ENCODE measurements around the gene ZNF783.
"Not testable (repeated sequence)": the region's sequence is repeated elsewhere in the genome, so short reads cannot be mapped to it uniquely, and the experiment has no call there.

The ZNF783 gene

GRCh38 chr7:149228831-149229471 is 33.0 kb upstream of the ZNF783 start:
- H3K4me3 ChIP-seq (ENCODE audit: low read length), result no peak overlapping the region
- no peak for TF ChIP-seq ZNF274 (IDR thresholded peaks at IDR 0.05; ENCODE audit: low read depth, low read length)

- no peak overlapping the region for H3K4me3 ChIP-seq (ENCODE audit: low read length)
- TF ChIP-seq ZNF274 (IDR thresholded peaks at IDR 0.05; ENCODE audit: low read depth, low read length), result no peak
These were observed 32.5 kb upstream of the ZNF783 start for GRCh38 chr7:149229526-149229925.

DNA sequence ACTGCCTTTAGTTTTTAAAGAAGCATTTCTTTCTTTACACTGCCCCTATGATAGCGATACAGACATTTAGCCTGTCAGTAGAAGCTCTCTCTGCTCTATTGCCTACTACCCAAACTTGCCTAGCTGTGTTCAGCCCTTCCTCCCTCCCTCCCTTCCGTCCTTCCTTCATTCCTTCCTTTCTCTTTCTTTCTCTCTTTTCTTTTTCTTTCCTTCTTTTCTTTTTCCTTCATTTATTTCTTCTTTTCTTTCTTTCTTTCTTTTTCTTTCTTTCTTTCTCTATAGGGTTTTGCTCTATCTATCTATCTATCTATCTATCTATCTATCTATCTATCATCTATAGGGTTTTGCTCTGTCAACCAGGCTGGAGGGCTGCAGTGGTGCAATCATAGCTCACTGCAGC is 29.6 kb upstream of the ZNF783 start:
- no peak overlapping the region for H3K4me3 ChIP-seq (ENCODE audit: low read length)
- TF ChIP-seq ZNF274 (IDR thresholded peaks at IDR 0.05; ENCODE audit: low read depth, low read length), result no peak

DNA sequence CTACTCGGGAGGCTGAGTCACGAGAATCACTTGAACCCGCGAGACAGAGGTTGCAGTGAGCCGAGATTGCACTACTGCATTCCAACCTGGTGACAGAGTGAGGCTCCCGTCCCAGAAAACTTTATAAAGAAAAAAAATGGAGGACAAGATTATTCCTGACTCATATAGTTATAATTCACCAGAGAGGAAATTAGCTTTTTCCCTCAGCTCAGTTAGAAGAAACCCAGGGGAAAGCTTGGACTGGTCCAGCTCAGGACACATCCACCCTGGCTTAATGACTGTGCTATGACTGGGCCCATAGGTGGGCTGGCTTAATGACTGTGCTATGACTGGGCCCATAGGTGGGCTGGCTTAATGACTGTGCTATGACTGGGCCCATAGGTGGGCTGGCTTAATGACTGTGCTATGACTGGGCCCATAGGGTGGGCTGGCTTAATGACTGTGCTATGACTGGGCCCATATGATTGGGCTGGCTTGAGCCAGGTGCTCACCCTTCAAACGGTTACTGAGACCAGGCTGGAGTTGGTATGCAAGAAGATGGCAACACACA is 28.3 kb upstream of the ZNF783 start:
- not testable (repeated sequence) for H3K4me3 ChIP-seq (ENCODE audit: low read length)

DNA sequence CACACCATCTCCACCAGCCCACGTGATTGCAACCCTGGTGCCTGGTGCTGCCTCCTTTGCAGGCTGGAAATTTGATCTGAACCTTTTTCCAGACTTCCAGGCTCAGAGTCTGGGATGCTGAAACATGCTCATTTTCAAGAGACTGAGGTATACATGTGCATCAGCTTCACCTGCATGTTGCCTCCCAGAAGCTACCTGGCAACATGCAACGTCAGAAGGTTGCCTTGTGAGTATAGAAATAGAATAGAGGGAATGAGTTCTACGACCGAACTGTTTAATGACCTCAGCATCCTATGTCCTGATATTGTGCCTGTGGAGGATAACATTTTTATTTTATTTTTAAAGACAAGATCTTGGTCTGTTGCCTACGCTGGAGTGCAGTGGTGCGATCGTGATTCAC is 24.5 kb upstream of the ZNF783 start:
- no peak overlapping the region for H3K4me3 ChIP-seq (ENCODE audit: low read length)
- TF ChIP-seq ZNF274 (IDR thresholded peaks at IDR 0.05; ENCODE audit: low read depth, low read length), result no peak

DNA sequence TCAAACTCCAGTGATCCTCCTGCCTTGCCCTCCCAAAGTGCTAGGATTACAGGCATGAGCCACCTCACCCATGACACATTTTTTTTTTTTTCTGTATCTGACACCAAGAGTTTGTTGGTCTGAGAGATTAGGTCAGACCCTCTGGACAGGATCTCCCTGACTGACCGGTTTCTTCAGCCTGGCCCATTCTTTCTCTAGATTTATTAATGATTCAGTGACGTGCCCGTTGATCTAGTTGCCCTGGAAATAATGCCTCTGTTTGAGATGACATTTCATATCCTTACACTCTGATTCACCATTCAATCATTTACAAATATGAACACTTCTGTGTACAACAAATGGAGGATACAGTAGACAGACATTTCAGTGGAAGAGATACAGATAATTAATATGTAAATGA is 23.9 kb upstream of the ZNF783 start:
- no peak for TF ChIP-seq ZNF274 (IDR thresholded peaks at IDR 0.05; ENCODE audit: low read depth, low read length)
- no peak overlapping the region for H3K4me3 ChIP-seq (ENCODE audit: low read length)

DNA sequence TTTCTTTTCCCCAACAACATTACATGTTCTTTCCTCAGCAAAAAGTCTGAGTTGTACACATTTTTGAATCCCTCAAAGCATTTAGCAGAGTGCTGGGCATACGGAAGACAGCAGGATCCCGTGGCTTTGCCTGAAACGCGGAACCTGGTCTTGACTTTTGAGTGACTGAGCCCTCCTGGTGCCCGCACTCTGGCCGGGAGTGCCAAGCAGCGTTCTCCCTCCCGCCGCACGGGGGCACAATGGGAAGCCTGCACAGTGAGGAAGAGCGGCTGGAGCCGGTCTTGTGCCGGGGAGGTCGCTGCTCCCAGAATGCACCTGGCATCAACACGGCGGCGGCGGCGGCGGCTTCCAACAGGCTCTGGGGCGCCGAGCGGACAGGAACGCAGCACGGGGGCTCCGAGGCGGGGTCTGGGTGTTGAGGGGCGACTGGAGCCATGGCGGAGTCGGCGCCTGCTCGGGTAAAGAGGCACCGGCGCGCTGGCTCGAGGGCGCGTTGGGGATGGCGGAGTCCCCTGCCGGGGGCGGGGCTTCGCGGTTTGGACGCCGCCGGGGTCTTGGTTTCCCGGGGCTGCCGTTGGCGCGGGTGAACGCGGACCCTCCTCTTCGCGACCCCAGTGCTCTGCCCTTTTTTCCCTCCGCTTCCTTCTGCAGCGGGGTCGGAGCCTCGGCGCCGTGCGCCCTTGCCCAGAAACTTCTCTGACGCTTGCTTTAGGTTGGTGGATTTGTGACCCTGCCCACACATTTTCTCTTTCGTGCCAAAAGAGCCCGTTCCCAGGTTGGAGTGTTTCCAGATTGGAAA is 22.5 kb upstream of the ZNF783 start, which contains the start of gene ZNF212:
Gene ZNF212 (plus strand): TSS at position 307 of the 799 bp plus-strand sequence. CDS start 128 bp downstream, at position 435.
- H3K4me3 ChIP-seq (ENCODE audit: low read length), result peak within 1 kb of the TSS; percentile 86
- no peak for TF ChIP-seq ZNF274 (IDR thresholded peaks at IDR 0.05; ENCODE audit: low read depth, low read length)

DNA sequence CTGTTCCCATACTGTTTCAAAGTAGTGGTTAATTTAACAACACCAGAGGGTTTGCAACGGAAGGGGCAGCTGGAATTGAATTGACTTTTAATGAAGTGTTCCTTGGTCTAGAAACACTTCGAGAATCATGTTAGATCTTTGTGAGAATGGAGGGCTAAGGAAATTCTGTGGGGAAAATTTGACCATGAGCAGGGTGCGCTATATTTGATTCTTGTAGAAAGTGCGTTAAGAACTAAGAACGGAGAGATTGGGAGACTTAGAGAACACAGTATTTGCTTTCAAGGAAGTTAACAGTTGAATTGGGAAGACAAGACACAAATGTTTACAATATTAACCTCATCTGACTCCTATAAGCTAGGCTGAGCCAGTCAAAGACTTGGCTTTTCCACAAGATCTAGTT is 21.4 kb upstream of the ZNF783 start:
- no peak for TF ChIP-seq ZNF274 (IDR thresholded peaks at IDR 0.05; ENCODE audit: low read depth, low read length)

GRCh38 chr7:149241696-149242095 is 20.3 kb upstream of the ZNF783 start:
- no peak overlapping the region for H3K4me3 ChIP-seq (ENCODE audit: low read length)
- TF ChIP-seq ZNF274 (IDR thresholded peaks at IDR 0.05; ENCODE audit: low read depth, low read length), result no peak

More for the DNA sequence above, 21.4 kb upstream of the ZNF783 start:
- peak overlapping the region; percentile 86 for H3K4me3 ChIP-seq (ENCODE audit: low read length)

- H3K4me3 ChIP-seq (ENCODE audit: low read length), result no peak overlapping the region
- TF ChIP-seq ZNF274 (IDR thresholded peaks at IDR 0.05; ENCODE audit: low read depth, low read length), result no peak
These were observed 16.8 kb upstream of the ZNF783 start for GRCh38 chr7:149245244-149245643.

GRCh38 chr7:149245744-149246143 is 16.3 kb upstream of the ZNF783 start:
- no peak overlapping the region for H3K4me3 ChIP-seq (ENCODE audit: low read length)
- TF ChIP-seq ZNF274 (IDR thresholded peaks at IDR 0.05; ENCODE audit: low read depth, low read length), result no peak

- no peak for TF ChIP-seq ZNF274 (IDR thresholded peaks at IDR 0.05; ENCODE audit: low read depth, low read length)
- H3K4me3 ChIP-seq (ENCODE audit: low read length), result no peak overlapping the region
These were observed 13.2 kb upstream of the ZNF783 start for GRCh38 chr7:149248777-149249176.

DNA sequence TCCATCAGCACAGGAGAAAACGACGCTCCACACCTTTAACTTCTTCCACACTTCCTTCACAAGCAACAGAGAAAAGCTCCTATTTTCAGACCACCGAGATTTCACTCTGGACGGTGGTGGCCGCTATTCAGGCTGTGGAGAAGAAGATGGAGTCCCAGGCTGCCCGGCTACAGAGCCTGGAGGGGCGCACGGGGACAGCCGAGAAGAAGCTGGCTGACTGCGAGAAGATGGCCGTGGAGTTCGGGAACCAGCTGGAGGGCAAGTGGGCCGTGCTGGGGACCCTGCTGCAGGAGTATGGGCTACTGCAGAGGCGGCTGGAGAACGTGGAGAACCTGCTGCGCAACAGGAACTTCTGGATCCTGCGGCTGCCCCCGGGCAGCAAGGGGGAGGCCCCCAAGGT is 11.8 kb upstream of the ZNF783 start:
- H3K4me3 ChIP-seq (ENCODE audit: low read length), result not testable (repeated sequence)

DNA sequence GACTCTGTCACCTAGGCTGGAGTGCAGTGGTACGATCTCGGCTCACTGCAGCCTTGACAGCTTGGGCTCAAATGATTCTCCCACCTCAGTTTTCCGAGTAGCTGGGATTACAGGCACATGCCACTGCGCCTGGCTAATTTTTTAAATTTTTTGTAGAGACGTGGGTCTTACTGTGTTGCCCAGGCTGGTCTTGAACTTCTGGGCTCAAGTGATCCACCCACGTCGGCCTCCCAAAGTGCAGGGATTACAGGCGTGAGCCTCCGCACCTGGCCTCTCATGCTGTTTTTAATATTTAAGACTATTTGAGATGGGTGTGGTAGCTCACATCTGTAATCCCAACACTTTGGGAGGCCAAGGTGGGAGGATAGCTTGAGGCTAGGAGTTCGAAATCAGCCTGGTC is 10.5 kb upstream of the ZNF783 start:
- not testable (repeated sequence) for H3K4me3 ChIP-seq (ENCODE audit: low read length)

GRCh38 chr7:149252378-149252777 is 9.6 kb upstream of the ZNF783 start:
- no peak overlapping the region for H3K4me3 ChIP-seq (ENCODE audit: low read length)
- TF ChIP-seq ZNF274 (IDR thresholded peaks at IDR 0.05; ENCODE audit: low read depth, low read length), result no peak

All from GM08714 (cell line).